Stimulated activated CD8-positive, alpha-beta memory T cell treated with anti-CD3 and anti-CD28 coated beads, Interleukin-7, amount 100 ng/mL, for 1 hour (primary cell): ENCODE data around the gene SAMSN1.
"Not testable (repeated sequence)": the region's sequence is repeated elsewhere in the genome, so short reads cannot be mapped to it uniquely, and the experiment has no call there.

Experiments
- DNase-seq, 2 donors: peaks; one replicate each; pipeline ENCODE4 v3.0.0-alpha.2; 2020; ENCODE audit warnings: low read depth in 2 of 2

Gene SAMSN1

DNA sequence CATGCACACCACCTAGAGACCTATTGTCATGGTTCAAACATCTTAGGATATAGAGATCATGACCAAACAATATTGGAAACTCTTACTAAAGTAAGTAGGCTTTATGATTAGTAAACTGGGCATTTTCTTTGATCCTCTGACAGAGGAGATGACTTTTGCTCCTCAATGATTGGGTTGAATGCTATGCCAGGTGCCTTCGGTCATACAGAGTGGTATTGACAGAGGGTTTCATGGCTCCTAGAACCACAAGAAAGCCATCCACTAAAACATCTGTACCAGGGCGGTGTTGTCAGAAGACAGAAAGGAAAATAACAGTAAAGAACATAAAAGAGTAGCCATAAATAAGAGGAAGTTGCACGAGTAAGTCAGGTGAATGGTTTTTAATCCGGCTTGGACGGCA is 20.8 kb upstream of the SAMSN1 start:
- DNase-seq = no peak

DNA sequence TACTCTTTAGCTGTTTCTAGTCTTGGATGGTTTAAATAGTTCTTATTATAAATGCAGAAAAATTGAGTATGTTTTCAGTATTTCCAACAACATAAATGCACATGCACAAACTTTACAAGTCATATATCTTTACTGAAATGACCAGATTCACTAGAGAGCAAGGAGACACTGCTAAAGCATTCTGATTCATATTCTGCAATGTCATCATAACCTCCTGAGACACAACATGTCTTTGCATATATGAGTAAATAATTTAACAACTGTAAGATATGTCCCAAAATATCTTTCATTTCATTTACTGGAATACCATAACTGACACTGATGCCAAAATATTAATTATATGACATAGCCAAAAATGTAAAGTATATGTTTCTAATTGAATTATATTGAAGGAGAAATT is 16.8 kb upstream of the SAMSN1 start:
- DNase-seq = no peak

DNA sequence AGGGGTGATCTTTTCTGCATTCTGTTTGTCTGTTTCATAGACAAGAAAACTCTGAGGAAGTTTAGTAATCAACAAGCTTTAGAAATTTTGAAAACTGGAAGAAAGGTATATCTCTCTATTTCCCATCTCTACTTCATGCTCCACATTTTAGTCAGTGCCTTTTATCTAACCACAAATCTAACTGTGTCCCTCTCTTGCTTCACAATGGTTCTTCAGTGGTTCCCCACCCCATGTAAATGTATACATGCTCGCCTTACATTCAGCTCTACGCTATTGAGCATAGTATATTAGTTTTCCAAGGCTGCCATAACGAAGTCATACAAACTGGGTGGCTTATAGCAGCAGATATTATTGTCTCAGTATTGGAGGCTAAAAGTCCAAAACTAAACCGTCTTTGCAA is 14.4 kb upstream of the SAMSN1 start:
- DNase-seq = no peak

DNA sequence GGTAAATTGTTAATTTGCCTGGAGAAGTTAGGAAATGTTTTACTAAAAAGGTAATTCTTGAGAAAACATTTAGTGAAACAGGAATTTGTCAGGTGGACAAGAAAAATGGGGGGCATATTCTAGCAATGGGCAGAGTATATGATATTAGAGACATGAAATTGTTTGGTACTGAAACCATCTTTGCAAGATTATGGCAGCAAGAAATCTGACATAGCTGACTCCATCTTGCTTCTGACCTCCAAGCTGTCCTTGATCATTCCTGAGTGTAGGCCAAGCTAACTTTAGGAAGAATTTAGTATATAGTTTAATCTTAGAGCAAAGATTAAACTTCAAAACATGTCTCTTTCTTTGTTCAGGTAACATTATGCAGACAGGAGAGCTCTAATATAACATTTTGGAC is 14.0 kb upstream of the SAMSN1 start:
- DNase-seq = no peak

DNA sequence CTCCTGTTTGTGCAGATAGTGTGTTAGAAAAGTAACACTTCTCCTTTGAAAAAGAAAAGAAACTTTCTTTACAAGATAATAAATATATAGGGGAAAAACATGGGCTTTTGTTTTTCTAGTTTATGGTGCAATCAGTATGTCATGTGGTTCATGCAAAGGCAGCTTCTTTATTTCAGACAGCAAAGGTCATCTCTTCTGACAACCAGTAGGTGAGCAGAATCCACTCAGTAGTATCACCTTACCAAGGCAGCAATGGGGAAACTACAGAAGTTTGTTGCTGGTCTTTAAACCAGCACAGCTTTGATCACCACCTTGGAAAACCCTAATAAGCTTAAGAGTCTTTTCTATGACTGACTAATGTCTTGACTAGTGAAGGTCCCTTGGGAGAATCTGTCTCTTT is 13.0 kb upstream of the SAMSN1 start:
- no peak for DNase-seq

DNA sequence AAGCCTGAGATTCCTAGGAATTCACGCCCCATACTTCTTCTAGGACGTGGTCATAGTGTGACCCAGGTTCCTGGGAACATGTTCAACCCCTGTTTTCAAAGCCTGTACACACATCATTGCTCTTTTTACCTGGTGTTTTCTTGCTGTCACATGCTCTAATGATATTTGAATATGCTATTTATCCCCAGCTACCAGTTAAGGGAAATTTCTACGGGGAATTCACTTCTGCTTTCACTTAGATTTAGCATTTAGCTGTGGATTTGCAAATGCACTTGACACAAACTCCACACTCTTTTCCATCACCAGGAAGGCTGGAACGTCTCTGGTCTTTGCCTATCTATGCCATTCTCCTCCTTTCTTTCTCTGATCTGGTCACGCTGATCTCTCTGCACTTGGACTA is 11.3 kb upstream of the SAMSN1 start:
- no peak for DNase-seq

DNA sequence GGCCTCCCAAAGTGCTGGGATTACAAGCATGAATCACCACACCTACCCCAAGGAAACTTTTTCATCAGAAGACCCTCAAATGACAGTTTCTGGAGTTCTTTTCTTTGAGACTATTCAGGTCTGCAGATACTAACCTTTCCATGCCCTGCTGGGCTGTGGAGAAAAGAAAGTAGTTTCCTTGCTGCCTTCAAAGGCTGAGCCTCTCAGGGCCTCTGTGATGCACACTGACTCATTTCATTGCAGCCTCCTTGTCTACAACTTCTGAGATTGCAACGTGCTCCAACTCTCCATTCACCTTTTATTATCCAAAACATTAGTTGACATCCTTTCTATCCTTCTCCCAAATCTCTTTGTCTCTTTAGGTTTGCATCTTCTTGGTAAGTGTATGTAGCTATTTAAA is 8.8 kb upstream of the SAMSN1 start:
- no peak for DNase-seq

DNA sequence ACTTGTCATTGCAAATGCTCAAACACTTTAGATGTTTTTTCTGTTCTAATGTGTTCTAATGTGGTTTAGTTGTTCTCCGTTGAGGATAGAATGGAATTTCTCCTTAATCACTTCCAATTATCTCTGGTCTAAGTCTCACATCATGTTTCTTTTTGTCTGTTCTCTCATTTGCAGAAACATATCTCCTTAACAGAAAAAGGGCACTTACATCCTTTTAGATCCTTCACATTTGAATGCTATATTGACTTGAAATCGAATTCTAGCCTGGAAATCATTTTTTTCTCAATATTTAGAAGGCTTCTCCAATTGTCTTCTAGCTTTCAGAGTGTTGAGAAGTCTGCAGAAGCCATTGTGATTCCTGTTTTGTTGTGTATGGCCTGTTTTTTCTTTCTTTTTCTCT is 7.3 kb upstream of the SAMSN1 start:
- no peak for DNase-seq

DNA sequence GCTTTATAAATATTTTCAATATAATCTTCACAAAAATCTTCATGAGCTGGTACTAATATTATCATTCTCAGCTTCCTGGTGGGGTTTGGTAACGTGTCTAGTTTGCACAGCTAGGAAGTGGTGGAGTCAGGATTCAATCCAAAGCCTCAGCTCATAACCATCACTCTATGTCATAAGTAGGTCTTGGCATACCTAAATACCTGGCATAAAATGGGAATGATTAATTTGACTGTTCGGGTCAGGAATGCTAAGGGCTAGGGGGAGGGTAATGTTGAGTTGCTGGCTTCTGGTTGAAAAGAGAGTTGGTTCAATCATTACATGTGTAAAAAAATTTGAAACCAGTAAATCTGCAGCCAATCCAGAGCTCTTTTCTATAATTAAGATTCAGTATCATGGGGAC is 5.6 kb upstream of the SAMSN1 start:
- no peak for DNase-seq

DNA sequence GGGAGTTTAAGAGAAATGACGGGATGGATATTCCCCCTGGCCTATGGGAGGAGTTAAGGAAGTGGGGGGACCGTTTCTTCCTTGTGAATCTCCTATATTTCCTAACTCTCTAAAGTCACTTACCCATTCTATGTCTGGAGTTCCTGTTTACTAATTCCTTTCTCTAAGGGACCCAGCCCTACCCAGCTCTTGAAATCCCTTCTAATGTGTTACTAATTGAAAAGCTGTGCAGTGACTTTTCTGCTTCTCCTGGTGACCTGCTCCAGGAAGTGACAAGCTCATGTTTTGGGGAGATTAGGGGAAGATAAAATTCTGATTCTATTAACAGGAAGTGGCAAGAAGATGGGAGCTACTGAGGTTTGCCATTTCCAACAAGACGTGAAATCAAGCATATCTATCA is 4.0 kb upstream of the SAMSN1 start:
- no peak for DNase-seq

DNA sequence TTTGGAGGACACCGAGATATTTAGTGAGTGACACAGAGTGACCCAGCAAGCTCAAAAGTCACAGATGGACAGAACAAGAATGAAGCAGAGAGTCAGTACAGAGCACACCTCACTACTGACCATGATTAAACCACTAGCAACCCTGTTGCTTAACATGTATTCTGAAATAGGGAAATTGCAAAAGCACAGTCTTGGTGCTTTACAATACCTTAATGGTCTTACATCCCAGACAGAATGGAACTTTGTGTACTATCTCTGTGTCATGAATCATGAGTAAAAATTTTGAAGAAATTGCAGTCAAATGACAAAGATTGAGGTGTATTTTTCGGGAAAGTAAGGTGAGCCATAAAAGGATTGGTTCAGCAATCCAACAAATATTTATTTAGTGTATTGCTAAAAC is 2.7 kb upstream of the SAMSN1 start:
- DNase-seq = no peak

DNA sequence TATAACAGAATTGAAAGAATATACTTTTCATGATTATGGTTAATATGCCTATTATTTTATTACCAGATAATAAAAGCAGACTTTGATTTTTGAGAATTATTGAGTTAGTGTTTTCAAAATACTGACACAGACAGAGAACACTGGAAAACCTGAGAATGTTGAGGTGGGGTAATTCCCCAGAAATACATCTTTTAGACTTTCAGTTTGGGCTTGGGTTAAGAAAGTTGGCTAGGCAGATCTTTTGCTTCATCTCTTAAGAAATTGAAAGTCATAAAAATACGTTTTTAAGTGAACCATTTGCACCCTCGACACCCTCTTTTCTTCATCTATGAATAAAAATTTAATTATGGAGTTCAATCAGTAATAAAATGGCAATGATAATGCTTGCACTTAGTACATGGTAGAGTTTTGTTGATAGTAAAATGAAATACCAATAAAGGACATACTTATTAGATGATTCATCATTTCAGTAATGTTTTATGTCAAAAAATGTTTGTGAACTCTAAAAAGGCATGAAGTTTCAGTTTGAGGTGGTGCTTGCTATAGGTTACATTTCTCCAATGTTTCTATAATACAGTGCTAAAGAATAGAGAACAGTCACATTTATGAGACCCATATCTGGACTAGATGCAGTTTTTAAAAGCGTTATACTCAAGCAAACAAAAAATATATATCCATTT is 1.9 kb upstream of the SAMSN1 start:
- DNase-seq = no peak

DNA sequence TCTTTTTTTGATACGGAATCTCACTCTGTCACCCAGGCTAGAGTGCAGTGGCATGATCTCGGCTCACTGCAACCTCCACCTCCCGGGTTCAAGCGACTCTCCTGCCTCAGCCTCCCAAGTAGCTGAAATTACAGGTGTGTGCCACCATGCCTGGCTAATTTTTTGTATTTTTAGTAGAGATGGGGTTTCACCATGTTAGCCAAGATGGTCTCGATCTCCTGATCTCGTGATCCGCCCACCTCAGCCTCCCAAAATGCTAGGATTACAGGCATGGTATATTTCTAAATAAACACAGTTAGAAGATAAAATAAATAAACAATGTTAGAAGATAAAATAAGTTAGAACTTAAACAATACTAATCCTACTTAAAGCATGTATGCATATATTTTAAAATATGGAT is 604 bp upstream of the SAMSN1 start:
- not testable (repeated sequence) for DNase-seq

DNA sequence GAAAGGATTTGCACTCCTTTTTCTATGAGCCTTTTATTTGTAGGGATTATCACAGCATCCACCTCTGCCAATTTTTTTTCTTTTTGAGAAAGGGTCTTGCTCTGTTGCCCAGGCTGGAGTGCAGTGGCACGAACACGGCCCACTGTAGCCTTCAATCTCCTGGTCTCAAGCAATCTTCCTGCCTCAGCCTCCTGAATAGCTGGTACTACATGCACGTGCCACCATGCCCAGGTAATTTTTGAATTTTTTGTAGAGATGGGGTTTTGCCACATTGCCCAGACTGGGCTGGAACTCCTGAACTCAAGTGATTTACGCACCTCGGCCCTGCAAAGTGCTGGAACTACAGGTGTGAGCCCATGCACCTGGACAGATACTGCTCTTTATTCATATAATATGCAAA is 2.1 kb downstream of the SAMSN1 start:
- no peak for DNase-seq

DNA sequence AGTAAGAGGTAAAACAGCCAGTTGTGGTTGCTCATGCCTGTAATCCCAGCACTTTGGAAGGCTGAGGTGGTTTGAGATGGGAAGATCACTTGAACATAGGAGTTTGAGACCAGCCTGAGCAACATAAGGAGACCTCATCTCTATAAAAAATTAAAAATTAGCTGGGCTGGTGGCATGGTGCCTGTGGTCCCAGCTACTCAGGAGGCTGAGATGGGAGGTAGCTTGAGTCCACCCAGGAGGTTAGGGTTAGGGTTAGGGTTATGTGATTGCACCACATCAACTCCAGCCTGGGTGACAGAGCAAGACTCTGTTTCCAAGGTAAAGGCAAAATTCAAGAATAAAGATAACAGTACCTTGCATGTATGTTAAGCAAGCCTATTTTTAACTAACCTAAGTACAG is 3.5 kb downstream of the SAMSN1 start:
- DNase-seq = no peak

DNA sequence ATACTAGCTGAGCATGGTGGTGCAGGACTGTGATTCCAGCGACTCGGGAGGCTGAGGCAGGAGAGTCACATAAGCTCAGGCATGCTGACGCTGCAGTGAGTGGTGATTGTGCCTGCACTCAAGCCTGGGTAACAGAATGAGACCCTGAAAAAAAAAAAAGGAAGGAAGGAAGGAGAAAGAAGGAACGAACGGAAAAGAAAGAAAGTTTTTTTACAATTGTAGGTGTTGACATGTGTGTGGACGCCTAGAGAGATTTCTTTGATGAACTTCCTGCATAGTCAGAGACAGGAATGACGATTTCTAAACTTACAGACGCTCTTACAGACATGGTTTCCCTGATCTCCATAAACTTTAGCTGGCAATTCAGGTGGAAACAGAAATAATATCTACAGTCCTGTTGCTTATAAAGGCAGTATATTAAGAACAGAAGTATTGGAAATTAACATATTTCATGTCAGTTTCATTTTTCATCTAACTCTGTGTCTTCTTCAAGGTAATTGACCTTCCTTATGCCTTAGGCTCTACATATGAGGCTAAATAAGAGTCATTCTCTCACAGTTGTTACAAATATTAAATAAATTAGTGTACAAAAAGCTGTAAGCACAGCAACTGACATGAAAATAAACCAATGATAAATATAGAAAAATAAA is 4.1 kb downstream of the SAMSN1 start:
- DNase-seq = no peak

DNA sequence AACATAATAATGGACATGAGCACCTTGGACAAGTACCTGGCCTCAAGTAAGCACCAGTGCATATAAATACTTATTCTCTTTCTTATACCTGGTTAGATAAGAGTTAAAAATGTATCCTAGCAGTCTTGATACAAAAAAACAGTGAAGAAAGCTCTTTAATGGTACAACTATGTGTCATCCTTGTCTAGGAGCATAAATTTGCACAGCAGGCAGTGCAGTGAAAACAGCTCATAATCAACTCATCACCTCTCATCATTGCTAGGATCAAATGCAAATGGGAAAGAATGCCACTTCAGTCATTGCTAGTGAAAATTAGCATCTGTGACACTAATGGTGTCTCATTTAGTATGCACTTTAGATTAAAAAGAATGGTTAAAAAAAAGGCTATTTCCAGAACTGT is 7.6 kb downstream of the SAMSN1 start:
- DNase-seq = no peak

DNA sequence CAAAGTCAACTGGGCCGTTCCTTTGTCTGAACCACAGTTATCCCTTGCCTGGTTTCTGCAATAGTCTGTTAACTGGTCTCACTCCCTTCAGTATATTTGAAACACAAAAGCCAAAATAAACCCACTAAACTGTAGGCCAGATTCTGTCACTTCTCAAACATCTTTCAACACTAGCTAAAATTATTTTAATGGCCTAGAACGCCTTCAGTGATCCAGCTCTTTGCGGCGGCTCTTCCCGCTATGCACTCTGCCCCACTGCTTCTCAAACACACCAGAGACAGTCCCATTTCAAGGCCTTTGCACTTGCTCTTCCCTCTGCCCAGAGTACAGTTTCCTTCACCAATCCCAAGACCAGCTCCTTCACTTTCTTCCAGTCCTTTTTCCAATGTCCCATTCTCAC is 9.2 kb downstream of the SAMSN1 start:
- no peak for DNase-seq

DNA sequence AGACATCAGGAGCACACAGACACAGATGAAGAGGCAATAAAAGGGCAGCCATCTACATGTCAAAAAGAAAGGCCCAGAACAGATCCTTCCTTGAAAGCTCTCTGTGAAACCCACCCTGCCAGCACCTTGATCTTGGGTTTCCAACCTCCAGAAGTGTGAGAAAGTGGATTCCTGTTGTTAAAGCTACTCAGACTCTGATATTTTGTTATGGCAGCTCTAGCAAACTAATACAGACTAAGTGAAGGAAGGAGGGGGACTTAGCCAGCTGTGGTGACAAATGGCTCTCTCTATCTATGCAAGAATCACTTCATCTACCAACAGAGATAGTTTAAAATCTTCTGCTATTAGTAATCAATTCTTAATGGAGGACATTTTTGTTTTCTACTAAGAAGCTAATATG is 10.4 kb downstream of the SAMSN1 start:
- DNase-seq = no peak

DNA sequence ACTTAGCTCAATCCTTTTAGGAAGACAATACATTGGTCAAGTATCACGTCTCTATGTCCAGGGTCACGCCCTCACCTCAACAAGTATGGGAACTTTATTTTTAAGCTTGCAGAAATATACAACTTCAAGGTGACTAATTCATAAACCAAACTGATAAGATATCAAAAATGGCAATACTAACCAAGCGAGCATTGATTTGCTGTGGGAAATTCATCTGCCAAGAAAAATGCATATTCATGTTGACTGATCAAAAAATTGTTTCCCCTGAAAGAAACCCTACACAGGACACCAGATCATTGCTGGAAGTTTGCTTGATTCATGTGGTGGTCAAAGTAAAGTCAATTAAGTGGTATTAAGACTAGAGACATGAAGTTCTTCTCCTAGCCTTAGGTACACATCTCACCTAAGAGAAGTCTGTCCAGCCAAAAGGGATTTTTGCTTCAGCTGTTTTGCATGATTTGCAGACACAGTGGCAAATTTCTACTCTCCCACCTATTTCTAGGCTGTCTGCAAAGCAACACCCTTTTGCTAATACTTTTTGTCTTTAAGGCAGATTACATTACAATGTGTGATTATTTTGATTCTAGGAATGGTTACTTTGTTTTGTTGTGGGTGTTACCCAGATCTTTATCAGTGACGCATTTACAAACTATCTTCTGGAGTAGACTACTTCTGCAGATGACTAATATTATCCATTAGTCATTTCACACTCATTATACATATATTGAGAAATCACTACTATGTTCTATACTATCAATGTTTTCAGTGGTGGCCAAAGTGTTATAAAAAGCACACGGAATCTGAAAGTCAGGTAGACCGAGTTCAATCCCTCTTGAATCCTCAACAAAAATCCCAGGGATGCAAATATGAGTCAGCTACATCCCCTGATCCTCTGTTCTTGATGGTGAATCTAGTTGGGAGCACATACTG is 12.4 kb downstream of the SAMSN1 start:
- DNase-seq = no peak

DNA sequence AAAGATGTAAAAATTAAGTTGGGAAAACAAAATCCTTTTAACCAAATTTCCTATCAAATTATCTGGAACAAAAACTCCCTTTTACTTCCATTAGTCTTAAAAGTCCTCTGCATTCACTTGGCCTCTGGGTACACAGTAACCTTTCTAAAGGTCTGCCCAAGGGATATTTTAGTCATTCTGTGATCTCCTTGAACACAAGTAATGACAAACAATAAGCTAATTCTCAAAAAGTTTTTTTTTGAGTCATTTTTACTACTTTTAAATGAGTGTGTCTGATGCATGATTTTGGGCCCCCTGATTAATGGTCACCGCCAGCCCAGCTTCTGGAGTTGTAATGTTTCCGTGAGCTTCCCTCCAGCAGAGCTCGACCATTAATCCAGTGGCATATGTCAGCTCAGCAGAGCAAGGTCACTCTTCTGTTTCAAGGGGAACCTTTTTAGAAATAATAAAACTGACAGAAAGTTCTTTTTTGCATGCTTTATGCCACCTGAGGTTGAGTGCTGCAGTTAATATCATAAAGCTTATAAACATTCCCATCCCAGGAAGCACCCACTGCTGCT is 14.3 kb downstream of the SAMSN1 start:
- DNase-seq = no peak

DNA sequence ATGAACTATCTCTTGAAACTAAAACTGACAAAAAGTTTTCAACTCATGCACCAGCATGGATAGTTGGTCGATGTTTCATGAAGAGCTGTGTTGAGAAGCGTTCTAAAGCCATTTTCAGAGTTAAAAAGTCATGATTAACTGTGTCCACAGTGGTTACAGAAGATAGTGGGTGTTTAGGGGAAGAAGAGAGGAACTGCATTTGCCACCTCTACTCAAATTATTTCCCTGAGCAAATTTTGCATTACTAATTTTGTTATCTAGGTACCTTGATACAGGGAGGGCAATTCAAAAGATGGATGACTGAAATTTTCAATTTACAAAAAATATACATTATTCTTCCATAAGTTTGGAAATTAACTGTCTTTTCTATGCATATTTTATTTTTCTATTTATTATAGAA is 15.5 kb downstream of the SAMSN1 start:
- no peak for DNase-seq

DNA sequence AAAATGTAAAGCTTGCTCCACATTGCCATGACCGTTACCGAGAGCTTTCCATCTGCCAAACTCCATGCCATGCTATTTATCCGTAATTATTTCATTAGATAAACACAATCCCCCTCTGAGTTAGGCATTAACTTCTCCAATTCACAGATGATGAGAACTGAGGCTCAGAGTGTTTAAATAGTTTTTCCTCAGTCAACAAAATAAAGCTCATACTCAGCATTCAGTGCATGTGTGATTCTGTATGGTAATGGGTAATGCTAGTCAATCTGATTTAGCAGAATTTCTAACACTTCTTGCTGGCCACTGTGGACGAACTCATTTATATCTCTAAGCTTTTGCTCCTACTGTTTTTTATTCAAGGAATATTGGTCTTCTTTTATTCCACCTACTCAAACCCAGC is 17.3 kb downstream of the SAMSN1 start:
- no peak for DNase-seq
